ENCODE results near the gene HIPK1.
"Not testable (repeated sequence)": the region's sequence is repeated elsewhere in the genome, so short reads cannot be mapped to it uniquely, and the experiment has no call there.

Gene HIPK1

DNA sequence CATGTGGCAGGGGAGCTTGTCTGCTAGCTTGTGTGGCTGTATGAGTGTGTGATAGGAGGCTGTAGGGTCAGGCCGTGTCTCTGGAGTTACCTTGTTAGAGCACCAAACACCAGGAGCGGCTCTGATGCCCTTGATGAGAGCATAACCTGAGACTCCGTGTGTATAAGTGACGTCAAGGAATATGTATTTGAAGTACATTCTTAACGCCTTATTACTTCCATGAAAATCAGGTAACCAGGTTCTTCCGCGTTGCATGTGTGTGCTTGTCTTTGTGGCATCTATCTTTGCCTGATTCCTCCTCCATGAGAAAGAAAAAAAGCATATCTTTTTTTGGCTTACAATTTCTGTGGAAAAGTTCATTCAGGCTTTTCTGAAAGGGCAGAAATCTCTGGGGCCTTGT, 54.7 kb downstream of the HIPK1 start:
- no peak for DNase-seq

GRCh38 chr1:113984710-113985109, 55.6 kb downstream of the HIPK1 start:
- DNase-seq = no peak

DNA sequence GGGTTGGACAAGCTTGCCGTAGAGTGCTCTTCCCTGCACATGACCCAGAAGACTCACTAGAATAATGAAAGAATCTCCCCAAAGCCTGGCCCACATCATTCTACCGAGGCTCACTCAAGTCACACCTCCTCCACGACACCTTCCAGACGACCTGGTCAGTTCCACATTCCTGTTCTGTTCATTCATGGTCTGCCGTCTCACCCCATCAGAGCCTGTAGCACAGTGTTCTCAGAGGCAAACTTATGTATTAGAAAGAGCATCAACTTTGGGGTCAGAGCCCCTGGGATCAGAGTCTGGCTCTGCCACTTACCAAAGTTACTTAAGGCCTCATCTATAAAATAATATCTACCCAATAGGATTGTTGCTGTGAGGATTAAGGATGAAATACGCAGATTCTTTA, 57.7 kb downstream of the HIPK1 start:
- DNase-seq = no peak

- DNase-seq = no peak
Observed at GRCh38 chr1:113987259-113987658, 58.1 kb downstream of the HIPK1 start.

DNA sequence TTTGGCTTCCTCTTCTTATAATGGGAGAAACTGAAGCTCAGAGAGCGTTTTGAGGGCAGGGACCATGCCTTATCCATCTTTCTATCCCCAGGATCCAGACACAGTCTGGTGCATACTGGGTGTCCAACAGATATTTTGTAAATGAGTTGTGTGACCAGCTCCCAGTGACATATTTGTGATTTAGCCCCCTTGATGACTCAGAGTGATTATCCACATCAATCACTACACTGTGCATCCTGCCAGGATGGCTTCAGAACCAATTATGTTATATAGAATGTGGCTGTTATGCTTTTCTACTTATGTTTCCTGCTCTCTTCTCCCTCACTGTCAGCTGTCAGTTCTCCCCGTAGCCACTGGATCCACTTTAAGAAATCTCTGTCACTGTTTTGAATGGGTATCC, 61.4 kb downstream of the HIPK1 start:
- no peak for DNase-seq

DNA sequence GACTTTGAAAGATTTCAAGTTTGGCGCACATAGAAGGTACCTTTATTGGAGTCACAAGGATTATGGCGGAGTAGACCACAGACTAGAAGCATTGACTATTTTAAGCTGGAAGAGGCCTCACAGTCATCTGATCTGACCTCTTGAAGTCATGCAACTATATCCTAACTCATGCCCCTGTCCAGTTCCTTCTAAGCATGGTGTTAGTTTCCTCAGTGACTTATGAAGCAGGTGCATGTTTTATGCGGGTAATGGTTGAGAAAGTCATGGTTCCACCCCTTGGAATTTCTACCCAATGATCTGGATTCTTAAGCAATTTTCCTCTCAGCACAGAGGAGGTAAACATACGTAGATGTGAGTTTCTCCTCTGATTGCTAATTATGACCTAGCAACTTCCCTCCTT, 61.8 kb downstream of the HIPK1 start:
- no peak for DNase-seq

DNA sequence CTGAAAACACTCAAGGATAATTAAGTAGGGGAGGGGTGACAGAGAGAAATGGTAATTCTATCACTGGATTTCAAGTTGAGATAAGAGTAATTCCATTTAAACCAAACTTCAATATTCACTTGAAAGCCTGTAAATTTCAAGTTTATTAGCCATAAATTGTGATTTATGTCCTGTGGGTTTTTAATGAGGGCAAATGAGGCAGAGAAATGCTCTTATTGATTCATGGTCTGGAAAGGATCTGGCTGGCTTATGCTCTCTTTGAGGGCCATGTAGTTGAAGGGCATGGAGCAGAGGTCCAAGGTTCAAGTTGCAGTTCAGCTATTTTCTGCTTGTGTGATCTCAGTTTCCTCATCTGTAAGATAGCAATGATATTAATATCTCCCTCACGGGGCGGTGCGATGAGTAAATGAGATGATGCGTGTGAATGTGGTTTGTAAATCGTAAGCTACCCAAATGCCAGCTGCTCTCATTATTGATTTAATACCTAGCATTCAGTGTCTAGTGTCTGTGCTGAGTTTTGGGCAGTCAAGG, 62.4 kb downstream of the HIPK1 start:
- no peak for DNase-seq

- no peak for DNase-seq
Observed at GRCh38 chr1:113993072-113993471, 63.9 kb downstream of the HIPK1 start.

- DNase-seq = no peak
Observed at GRCh38 chr1:113993766-113994165, 64.6 kb downstream of the HIPK1 start.

- DNase-seq = no peak
Observed at GRCh38 chr1:113995382-113995781, 66.3 kb downstream of the HIPK1 start.

DNA sequence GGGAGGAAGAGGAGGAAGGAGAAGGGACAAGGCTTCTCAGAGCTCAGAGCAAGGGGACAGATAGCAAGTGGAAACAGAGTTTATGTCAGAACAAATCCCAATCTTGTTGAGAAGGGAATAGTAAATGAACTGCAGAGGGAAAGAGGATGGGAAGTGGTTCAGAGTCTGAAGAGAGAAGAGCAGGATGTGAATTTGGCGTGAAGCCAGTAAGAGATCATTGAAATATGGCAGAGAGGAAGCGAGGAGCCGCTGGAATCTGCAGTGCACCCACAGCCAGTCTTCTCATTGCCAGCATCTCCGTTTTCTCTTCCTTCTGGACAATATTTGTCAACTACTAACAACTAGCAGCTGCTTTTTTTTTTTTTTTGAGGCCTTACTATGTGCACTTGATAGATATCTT, 69.2 kb downstream of the HIPK1 start:
- no peak for DNase-seq

- DNase-seq = no peak
Observed at GRCh38 chr1:113999233-113999632, 70.1 kb downstream of the HIPK1 start.

DNA sequence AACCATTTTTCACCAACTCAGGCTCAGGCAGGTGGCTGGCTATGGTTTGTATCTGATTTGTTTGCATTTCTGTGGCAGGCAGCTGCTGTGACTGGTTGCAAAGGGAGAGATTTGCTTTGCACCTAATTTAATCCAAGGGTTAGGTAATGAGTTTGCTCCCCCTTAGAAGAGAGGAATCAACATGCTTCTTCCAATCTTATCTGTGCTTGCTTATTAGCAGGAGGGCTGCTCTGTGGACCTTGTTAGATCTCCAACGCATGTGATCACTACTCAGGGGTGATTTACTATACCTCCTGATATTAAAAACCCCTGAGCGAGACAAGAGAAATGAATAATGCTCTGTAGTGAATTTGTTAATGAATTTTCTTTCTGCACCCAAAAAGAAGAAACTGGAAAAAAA, 70.7 kb downstream of the HIPK1 start:
- no peak for DNase-seq

DNA sequence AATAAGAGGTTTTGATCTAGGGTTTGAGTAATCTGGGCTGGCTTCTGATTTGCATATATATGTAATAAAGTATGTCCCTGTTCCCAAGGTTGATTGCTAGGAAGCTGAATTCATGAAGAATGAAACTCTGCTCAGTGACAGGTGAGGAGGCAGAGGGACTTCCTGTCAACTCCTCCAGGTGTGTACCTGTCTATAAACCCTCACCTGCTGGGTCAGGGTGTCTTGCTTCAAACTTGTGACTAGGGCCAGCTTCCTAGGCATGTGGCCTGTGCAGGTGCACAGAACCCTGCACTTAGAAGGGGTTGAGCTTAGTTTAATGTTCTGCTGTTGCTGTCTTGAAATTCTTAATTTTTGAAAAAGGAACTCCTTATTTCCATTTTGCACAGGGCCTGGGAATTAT, 71.3 kb downstream of the HIPK1 start:
- DNase-seq = no peak

DNA sequence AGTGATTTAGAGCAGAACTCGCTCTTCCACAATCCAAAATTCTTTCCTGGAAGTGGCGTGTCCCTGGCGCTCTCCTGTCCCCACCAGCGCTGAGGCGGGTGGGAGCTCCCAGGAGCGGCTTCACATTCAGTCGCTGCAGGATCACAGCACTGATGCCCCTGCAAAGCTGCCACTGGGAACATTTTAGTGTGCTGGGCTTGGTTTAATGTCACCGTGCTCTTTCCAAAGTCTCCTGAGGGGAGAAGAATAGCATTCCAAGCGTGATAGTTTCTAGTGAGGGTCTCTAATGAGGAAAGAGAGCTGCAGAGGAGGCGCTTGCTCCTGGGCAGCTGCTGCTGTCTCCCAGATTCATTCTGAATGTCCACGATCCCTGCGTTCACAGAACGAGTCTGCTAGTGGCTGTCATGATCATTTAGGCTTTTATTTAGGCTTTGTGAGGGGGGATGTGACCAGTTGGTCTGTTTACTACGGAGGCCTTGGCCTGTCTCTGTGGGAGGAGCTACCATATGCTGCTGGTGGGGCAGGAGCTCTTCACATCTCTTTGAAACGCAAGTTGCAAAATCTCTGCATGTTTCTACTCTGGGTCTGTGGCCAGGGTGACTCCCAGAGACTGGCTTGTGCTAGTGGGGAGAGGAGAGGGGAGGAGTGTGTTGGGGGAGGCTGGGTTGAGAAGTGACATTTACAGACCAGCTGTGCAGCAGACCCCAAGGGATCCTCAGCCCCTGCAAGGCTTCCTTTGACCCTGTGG, 73.5 kb downstream of the HIPK1 start:
- no peak for DNase-seq

GRCh38 chr1:114003431-114003830, 74.3 kb downstream of the HIPK1 start:
- DNase-seq = no peak

DNA sequence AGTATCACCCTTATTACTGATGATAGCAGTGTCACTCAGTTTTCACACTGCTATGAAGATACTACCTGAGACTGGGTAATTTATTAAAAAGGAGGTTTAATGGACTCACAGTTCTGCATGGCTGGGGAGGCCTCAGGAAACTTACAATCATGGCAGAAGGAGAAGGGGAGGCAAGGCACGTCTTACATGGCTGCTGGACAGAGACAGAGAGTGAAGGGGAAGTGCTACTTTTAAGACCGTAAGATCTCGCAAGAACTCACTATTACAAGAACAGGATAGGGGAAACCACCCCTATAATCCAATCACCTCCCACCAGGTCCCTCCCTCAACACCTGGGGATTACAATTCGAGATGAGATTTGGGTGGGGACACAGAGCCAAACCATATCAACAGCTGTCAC, 77.7 kb downstream of the HIPK1 start:
- DNase-seq = not testable (repeated sequence)

DNA sequence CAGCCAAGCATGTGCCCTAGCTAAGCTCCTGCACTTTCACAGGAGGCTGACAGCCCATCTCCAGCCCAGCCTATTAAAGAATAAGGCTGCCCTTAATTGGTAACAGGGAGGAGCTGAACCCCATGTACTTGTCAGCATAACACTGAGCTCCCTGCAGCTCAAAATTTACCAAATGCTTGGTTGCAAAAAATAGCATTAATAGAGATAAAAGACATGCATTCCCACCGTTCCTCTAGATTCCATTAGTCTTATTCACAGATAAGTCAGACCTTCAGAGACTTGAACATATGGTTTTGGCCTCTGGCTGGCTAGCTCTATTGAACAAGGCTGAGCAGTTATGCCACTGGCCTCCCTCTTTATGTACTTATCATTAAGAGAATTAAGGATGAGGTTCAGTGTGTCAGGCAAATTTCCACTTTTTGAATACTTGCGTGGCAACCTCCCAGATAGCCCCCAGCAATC, 79.4 kb downstream of the HIPK1 start:
- no peak for DNase-seq

- no peak for DNase-seq
Observed at GRCh38 chr1:114008993-114009392, 79.9 kb downstream of the HIPK1 start.

GRCh38 chr1:114009393-114009792, 80.3 kb downstream of the HIPK1 start:
- DNase-seq = no peak

DNA sequence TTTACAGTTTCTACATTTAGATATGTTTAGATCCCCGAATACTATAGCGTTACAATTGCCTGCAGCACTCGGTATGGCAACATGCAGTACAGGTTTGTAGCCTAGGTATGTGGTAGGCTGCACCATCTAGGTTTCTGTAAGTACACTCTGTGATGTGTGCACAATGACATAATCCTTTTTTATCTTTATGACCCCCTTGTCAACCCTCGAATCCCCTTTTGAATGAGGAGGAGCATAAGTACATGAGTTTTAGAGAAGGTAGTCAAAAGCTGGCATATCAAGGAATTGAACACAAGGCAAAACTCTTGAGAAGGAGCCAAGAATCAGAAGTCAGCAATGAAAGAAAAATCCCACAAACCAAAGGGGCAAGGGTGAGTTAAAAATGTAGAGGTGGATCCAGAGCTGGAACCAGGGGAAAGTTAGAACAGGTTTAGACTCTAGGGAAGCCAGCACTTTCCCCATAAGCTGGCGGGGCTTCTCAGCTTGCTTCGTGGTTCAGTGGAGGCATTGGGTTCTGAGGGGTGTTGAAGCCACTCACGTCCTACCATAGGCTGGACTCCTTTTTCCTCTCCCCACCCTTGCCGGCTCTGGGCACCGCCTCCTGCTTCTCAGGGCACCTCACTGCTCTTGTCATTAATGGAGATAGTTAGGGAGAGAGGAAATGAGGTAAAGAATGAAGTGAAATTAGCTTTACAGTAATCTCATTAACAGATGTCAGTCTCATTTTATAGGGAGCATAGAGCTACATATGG, 81.5 kb downstream of the HIPK1 start:
- DNase-seq = no peak

GRCh38 chr1:114011796-114012195, 82.7 kb downstream of the HIPK1 start:
- no peak for DNase-seq

- DNase-seq = no peak
Observed at GRCh38 chr1:114015075-114015474, 86.0 kb downstream of the HIPK1 start.

DNA sequence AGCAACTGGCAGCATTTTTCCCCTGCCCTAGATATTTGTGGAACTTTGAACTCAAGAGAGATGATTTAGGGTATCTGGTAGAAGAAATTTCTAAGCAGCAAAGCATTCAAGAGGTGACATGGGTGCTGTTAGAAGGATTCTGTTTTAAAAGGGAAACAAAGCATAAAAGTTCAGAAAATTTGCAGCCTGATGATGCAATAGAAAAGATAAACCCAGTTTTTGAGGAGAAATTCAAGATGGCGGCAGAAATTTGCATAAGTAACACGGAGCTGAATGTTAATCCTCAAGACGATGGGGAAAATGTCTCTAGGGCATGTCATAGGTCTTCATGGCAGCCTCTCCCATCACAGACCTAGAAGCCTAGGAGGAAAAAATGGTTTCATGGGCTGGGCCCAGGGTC, 90.6 kb downstream of the HIPK1 start:
- DNase-seq = not testable (repeated sequence)
